ENCODE data around the gene CDKAL1.
"Not testable (repeated sequence)": the region's sequence is repeated elsewhere in the genome, so short reads cannot be mapped to it uniquely, and the experiment has no call there.

The CDKAL1 gene

DNA sequence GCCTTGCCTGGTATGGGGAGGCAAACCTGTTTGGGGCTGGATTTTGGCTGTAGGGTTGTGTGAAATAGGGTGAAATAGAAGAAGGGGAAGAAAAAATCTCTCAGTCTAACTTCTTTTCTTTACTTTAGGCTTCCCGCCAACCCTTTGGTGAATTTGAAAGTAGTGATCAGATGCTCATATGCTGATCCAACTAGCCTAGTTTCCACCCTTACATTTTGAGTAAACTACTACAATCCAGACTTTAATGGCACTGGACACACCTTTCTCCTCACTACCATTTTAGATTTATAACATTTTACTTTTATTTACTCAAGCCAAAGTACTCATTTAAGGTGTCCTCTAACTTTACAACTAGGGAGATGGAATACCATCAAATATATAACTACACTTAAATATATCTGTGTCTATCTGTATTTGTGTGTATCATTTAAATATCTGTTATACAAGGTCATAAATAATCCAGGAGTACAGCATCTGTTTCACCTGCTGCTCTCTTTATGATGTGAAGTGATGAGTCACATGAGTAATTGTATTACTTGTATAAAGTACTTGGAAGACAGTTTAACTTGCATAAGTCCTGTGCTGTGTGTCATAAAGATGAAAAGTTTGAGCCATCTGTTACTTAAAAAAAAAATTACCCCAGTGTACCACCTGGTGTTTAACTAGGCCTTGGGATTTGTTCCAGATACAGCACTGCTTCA is 172.1 kb downstream of the CDKAL1 start:
- no peak for DNase-seq (ENCODE audit: low read depth in 2 of 3, low spot score in 1 of 3)

DNA sequence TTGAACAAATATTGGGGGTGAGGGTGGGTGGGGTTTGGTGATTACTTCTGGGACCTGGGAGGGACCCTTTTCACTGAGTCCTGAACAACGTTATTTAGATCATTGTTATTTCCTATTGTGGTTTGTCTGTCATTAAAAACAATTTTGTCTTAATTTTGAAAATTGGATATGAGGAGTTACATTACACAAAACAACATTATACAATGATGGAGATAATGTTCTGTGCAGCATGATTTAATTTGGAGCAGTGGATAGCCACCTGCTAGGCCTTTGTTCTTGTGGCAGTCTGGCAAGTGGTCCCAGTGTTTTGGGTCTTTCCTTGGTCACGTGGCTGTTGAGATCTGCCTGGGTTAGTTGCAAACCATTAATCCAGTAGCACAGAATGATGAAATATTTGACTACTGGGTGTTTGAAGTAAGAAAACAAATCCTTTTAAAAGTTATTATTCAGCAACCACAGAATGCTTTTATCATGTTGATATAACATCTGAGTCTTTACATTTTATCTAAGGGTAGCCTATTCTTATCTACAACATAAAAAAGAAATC is 172.8 kb downstream of the CDKAL1 start:
- DNase-seq (ENCODE audit: low read depth in 2 of 3, low spot score in 1 of 3) = no peak

DNA sequence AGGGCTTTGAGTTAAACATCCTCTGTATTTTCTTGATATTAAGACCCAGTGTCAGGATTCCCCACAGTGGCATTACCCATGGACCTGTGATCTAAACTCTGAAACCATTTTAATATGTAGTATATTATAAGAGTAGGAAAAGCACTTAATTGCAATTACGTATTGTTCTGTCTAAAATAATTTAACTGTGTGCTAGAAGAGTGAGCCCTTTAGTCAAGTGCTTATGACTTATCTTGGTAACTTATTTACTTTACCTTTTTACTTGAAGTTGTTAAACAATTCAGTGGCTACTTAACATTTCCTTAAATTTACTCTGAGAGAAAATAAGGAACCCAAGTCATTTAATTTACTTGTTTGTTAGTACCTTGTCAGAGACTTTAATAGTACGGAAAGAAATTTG is 173.6 kb downstream of the CDKAL1 start:
- no peak for DNase-seq (ENCODE audit: low read depth in 2 of 3, low spot score in 1 of 3)

DNA sequence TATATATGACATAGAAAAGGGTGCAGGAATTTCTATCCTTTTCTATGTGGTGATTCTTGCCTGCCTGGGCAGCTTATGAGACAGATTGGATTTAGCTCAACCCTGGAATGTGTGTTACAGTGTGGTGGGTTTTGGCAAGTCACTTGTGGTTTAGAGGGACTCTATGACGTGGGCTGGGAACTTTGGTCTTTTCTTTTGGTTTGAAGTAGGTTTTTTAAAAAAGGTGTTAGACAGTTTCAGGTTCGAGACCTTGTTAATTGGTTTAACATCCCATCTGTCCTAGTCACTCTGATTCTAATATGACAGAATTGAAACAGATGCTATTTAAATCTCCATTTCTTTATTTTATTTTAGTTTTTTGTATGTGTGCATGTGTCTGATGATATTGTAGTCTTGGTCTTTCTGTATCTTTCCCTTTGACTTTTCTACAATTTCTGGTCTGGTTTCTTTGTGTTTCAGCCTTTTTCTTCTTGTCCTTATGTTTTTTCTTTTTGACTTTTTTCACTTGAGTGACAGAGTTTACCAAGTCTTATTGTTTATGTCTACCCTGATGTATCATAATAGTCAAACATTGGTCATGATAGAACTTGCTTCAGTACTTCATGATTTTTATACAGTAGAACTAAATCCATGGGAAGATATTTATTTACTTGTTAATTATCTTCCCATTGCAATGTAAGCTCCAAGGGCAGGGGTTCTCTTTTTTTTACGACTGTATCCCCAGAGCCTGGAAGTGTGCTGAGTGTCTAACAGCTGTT is 174.3 kb downstream of the CDKAL1 start:
- peak in 2 of 3 donors; percentile 12 to 30 for DNase-seq (ENCODE audit: low read depth in 2 of 3, low spot score in 1 of 3)

DNA sequence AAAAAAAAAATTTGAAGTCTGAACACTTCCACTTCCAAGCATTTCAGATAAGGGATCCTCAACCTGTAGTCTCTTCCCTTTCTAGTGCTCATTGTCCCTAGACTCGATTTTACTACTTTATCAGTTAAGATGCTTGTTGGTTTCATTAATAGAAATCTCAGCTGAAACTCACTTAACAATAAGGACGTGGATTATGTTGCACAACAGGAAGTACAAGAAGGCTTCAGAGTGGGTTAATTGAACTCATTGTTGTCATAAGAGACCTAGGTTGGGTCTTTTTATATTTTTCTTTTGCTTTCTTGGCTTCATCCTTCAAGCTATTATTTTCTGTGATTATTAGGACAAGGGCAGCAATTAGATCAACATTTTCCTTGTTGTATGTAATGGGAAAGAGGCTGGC is 175.2 kb downstream of the CDKAL1 start:
- DNase-seq (ENCODE audit: low read depth in 2 of 3, low spot score in 1 of 3) = no peak

DNA sequence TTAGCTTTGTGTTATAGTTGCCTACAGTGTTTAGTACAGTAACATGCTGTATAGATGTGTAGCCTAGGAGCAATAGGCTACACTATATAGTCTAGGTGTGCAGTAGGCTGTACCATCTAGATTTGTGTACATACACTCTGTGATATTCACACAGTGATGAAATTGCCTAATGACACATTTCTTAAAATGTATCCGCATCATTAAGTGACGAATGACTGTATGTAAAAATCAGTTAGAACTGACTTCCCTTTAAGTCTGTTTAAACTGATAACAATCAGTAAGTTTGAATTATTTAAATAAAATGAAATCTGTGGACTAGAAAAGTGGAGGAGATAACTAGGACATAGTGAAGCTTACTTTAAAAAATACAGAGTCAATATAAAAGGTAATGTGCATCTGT is 176.1 kb downstream of the CDKAL1 start:
- DNase-seq (ENCODE audit: low read depth in 2 of 3, low spot score in 1 of 3) = no peak

DNA sequence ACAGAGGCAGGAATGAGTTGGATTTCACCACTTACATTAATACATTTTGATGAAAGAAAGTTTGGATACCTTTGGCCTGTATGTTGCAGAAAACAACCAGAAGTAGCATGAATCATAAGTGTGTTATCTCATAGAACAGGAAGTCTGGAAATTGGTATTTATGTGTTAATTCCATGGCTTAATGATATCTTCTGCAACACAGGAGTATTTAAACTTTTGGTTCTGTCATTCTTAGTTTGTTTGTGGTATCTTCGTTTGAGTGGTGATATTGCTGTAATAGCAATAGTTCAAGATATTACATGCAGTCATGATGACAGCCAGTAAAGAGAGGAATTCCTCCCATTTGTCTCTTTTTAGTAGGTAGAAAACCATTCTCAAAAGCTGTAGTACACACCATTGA is 177.3 kb downstream of the CDKAL1 start:
- DNase-seq (ENCODE audit: low read depth in 2 of 3, low spot score in 1 of 3) = no peak

DNA sequence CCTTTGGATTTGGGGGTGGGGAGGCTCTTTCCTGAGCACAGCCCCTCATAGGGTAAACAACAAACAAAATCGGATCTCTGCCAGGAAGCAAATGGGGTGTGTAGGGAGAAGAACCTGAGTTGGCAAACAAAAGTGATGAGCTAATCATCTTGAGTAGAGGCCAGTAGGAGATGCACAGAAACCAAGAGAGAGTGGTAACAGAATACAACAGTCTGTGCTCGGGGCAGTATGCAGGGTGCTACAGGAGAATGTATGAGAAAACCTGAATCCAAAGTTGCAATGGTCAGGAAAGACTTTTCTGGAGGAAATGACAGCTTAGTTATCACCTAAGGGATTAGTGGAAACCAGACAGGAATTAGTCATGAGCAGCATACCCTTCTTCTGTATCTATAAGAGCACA is 177.8 kb downstream of the CDKAL1 start:
- DNase-seq (ENCODE audit: low read depth in 2 of 3, low spot score in 1 of 3) = no peak

DNA sequence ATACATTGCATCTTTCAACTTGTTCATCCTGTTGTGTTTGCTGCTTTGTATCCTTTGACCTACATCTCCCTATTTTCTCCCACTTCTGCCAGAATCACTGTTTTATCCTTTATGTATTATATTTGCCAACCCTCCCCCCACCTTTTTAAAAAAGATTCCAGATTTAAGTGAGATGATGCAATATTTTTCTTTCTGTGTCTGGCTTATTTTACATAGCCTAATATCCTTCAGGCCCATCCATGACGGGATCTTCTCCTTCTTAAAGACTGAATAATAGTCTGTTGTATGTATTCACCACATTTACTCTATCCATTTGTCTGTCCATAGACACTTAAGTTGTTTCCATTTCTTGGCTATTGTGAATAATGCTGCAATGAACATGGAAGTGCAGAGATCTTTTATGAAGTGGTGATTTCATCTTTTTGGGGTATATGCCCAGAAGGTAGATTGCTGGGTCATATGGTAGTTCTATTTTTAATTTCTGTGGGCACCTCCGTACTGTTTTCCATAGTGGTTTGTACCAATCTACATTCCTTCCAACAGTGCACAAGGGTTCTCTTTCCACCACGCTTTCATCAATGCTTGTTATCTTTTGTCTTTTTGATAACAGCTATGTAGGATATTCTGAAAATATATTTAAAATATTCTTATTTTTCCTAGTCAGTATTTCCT is 181.0 kb downstream of the CDKAL1 start:
- DNase-seq (ENCODE audit: low read depth in 2 of 3, low spot score in 1 of 3) = no peak

DNA sequence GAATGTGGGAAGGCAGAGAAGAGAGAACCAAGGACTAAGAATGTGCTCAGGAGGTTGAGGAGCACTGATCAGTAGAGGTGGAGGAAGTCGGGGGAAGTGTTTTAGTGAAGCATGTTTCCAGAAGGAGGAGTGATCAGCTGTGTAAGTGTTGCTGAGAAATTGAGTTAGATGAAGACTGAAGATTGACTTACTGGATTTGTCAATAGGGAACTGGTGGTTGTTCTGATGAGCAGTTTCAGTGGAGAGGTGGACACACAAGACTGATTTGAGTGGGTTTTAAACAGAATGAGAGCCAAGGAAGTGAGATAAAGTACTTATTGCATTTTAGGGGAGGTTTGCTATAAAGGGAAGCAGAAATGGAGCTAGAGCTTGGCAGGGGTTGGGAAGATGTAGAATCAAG is 182.6 kb downstream of the CDKAL1 start:
- DNase-seq (ENCODE audit: low read depth in 2 of 3, low spot score in 1 of 3) = no peak

DNA sequence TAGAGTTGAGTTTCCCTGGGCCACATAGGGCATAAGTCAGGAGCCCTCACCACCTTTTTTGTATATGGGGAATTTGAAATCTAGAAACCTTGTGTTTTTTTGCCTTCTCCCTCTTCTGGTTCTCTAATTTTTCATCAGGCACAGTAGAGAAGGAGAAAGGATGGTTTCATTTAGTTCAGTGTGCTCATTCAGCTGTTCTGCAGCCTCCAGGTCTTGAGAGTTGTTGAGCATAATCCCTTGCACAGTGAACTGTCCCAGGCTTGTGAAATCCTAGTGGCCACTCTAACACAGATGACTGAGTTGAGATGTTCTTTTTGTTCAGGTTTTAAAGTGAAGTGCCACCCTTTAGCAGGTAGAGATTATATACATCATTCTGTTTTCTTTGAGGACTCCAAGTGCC is 183.5 kb downstream of the CDKAL1 start:
- DNase-seq (ENCODE audit: low read depth in 2 of 3, low spot score in 1 of 3) = no peak

DNA sequence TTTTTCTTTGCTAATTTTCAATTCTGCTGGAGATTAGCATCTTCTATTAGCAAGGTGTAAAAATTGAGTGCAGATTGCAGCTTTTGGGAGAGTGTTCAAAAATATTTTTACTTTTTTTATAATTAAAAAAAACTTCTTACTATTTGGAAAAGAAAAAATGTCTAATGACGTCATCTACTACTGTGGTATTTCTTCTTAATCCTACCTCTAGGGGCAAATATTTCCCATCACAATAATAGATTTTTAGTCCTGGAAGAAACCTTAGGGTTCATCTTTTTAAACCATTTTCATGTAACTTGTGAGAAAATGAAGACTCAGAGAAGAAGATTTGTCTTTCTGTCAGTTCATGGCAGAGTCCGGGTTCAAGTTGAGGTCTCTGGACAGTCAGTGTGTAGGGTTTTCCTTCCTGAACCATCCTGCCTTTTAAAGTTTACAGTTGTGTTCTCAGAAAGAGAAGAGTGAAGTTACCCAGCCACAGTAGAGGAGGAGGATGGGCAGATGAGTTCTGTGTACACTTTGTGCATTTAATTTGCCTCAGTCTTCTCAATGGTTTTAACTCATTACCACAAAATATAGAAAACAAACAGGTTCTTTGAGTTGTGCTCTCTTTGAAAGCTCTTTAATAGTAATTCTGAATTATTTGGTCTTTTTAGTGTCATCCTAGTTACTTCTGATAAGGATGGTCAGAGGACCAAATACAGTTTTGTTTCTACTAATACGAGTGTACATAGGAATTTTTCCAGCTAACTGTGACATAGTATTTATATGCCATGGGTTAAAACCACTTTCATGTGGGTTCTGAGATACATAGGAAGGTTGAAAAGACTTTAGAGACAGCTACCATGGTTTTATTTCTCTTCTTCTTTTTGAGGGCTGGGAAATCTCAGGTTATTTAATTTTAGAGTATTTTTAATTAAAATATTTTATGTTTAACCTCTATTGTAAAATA is 184.7 kb downstream of the CDKAL1 start:
- DNase-seq (ENCODE audit: low read depth in 2 of 3, low spot score in 1 of 3) = no peak

DNA sequence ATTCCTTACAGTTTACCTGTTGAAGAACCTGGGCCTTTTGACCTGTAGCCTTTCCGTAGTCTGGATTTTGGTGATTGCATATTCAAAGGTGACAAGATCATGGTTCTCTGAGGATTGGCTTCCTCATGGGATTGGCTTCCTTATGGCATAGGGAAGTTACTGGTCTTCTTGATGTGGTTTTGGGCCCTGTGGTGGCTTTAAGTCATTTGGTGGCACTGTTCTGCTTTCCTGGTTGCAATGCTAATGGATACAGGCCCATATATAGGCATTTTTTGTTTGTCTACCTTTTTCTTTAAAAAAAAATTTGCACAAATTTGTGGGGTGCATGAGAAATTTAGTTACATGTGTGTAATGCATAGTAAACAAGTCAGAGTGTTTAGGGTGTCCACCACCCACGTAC is 185.7 kb downstream of the CDKAL1 start:
- no peak for DNase-seq (ENCODE audit: low read depth in 2 of 3, low spot score in 1 of 3)

DNA sequence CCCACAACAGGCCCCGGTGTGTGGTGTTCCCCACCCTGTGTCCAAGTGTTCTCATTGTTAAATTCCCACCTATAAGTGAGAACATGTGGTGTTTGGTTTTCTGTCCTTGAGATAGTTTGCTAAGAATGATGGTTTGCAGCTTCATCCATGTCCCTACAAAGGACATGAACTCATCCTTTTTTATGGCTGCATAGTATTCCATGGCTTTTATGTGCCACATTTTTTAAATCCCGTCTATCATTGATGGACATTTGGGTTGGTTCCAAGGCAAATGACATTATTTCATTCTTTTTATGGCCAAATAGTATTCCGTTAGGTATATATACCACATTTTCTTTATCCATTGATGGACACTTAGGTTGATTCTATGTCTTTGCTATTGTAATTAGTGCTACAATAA is 186.9 kb downstream of the CDKAL1 start:
- not testable (repeated sequence) for DNase-seq (ENCODE audit: low read depth in 2 of 3, low spot score in 1 of 3)

DNA sequence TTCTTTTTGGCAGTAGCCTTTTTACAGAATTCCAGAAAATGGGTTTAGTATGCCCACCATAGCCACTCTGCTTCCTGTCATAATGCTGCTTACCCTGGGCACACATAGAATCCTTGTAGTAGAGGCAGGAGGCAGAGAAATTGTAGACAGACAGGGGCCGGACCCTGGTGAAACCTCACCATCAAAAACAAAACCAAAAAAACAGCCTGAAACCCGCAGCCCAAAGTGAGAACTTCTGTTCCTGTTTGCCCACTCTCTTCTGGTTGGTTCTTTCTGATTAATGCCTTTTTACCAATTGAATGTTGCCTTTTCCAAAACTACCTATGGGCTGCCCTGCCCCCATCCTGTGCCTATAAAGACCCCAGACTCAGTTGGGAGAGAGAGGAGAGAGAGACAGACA is 188.2 kb downstream of the CDKAL1 start:
- no peak for DNase-seq (ENCODE audit: low read depth in 2 of 3, low spot score in 1 of 3)

DNA sequence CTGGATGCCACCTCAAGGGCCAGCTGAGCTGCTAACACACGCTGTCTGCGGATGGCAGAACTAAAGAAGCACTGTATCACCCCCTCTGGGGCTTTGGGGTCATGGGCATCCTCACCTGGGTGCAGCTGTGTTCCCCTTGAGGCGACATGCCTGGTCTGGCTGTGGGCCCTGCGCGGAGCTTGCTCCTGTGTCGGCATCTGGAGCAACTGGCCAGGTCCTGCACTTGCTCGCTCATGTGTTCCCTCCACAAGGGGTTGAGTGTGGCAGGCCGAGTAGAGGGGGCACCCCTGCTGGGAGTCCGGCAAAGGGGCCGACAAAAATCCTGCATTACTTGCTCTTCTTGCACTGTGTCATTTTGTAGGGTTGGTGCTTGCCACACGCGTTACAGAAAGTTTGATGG is 189.0 kb downstream of the CDKAL1 start:
- DNase-seq (ENCODE audit: low read depth in 2 of 3, low spot score in 1 of 3) = no peak

DNA sequence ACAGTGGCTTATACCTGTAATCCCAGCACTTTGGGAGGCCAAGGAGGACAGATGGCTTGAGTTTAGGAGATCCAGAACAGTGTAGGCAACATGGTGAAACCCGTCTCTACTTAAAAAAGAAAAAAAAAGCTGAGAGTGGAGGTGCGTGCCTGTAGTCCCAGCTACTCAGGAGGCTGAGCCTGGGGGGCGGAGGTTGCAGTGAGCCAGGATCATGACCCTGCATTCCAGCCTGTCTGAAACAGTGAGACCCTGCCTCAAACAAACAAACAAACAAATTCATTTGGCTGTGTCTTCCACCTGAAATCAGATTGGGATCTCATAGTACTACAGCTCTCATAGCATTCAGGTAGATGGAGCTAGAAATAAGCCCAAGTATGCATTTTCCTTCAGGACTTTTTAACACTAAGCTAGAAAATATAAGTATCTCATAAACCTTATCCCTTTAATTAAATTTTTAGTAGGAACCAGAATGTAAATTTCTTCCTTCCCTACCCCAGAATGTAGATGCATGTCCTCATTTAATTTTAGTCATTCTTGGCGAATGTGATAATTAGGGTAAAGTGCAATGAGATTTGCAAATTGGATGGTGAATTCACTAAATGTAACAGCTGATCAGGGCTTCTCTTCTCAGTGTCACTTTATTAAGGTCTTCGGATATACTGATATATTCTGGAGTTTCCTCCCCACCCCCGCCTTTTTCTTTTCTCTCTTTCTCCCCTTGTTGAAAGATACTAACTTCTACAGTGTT is 190.4 kb downstream of the CDKAL1 start:
- no peak for DNase-seq (ENCODE audit: low read depth in 2 of 3, low spot score in 1 of 3)

DNA sequence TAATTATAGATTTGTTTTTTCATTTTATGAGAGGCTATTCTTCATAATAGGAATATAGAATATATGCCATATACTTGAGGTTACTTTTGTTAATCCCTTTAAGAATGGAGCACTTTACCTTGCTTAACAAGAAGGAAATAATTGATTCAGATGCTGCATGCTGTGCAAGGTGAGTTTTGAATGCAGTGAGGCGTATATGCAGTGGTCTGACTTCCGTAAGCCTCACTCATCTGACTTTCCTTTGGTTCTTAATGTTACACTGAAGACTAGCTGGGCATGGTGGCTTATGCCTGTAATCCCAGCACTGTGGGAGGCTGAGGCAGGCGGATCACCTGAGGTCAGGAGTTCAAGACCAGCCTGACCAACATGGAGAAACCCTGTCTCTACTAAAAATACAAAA is 191.0 kb downstream of the CDKAL1 start:
- DNase-seq (ENCODE audit: low read depth in 2 of 3, low spot score in 1 of 3) = not testable (repeated sequence)

DNA sequence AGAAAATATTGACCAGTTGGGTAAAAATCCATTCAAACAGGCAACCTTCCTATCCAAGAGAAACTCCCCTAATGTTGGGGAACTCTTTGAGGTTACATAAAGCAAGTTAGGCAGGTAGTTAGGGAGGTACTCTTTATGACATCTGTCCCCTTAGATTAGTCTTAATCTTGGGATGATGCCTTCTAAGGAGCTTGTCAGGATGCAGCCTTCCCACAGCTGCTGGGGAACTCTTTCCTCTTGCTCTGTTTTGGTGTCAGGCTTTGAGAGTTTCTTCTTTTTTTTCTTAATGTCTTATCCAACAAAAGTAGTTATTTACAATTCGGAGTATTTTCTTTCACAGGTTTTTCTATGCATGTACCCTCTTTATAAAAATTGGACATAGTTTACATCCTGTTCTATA is 194.8 kb downstream of the CDKAL1 start:
- DNase-seq (ENCODE audit: low read depth in 2 of 3, low spot score in 1 of 3) = no peak

DNA sequence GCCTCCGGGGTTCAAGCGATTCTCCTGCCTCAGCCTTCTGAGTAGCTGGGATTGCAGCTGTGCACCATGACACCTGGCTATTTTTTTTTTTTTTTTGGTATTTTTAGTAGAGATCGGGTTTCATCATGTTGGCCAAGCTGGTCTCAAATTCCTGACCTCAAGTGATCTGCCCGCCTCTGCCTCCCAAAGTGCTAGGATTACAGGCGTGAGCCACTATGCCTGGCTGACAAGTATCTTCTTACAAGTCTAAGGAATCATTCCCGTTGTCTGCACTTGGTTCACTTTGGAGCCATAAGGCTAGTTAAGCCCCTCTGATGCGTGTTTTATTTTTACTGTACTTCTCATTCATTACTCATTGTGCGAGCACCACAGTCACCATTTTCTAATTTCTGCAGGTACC is 198.1 kb downstream of the CDKAL1 start:
- not testable (repeated sequence) for DNase-seq (ENCODE audit: low read depth in 2 of 3, low spot score in 1 of 3)
